Measurements from ENCODE around the gene PCDHB5.

- no peak for TF ChIP-seq CTCF (IDR thresholded peaks at IDR 0.05)
- TF ChIP-seq POLR2A (IDR thresholded peaks at IDR 0.05) = no peak
Measured at GRCh38 chr5:141119250-141119649, 15.8 kb upstream of the PCDHB5 start.

All from lower leg skin (tissue), 3 donors.